ENCODE measurements around the gene C1RL. TPM values are rescaled to one million over a fixed set of nuclear protein-coding genes. Genes with fewer than 3 reads are reported as not detected.
"Not testable (repeated sequence)": the region's sequence is repeated elsewhere in the genome, so short reads cannot be mapped to it uniquely, and the experiment has no call there.

C1RL gene
- total RNA-seq, 1 donor from 2014 or later = 122 TPM

- no peak overlapping the region for H3K27ac ChIP-seq
- H3K4me1 ChIP-seq = peaks cover 27% of the 10 kb centered on the region
- H3K36me3 ChIP-seq = no peaks in the 10 kb centered on the region
- DNase-seq (ENCODE audit: extremely low spot score in 2 of 2) = no peak
- H3K27me3 ChIP-seq = no peaks in the 10 kb centered on the region
- intact Hi-C loops (cut with DNase I) = loop anchor here (5.0 kb wide), 1 partner anchor 165 kb away; no protein-coding TSS in a partner anchor
- TF ChIP-seq POLR2A (IDR thresholded peaks at IDR 0.05) = no peak
- TF ChIP-seq, protein P1, sequence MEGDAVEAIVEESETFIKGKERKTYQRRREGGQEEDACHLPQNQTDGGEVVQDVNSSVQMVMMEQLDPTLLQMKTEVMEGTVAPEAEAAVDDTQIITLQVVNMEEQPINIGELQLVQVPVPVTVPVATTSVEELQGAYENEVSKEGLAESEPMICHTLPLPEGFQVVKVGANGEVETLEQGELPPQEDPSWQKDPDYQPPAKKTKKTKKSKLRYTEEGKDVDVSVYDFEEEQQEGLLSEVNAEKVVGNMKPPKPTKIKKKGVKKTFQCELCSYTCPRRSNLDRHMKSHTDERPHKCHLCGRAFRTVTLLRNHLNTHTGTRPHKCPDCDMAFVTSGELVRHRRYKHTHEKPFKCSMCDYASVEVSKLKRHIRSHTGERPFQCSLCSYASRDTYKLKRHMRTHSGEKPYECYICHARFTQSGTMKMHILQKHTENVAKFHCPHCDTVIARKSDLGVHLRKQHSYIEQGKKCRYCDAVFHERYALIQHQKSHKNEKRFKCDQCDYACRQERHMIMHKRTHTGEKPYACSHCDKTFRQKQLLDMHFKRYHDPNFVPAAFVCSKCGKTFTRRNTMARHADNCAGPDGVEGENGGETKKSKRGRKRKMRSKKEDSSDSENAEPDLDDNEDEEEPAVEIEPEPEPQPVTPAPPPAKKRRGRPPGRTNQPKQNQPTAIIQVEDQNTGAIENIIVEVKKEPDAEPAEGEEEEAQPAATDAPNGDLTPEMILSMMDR (IDR thresholded peaks at IDR 0.05) = no peak
- no peak for TF ChIP-seq POLR2AphosphoS5 (IDR thresholded peaks at IDR 0.05; ENCODE audit: insufficient read depth in 1 of 2, low read depth in 1 of 2)
- no peak overlapping the region for H3K4me3 ChIP-seq
- H3K9me3 ChIP-seq = no peaks in the 10 kb centered on the region
Measured at GRCh38 chr12:7112041-7112440, 3.0 kb upstream of the C1RL start.

DNA sequence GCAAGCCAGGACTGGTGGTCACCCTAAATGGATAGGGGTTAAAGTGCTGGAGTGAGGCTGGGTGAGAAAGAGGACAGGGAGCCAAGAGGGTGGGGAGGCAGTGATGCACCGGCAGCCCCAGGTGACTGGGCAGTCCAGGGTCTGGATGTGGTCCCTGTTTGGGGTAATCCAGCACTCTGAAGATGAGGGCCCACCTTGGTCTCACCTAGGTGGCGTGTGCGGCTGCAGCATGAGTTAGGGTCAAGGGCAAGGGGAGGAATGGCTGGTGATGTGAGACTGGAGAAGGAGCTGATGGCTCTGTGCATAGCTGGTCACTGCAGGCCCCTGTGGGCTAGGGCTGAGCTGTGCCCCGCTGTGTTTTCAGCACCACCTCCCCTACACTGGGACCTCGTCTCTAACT lies 1.6 kb upstream of the C1RL start:
- TF ChIP-seq POLR2AphosphoS5 (IDR thresholded peaks at IDR 0.05; ENCODE audit: insufficient read depth in 1 of 2, low read depth in 1 of 2) (no peak), POLR2A (IDR thresholded peaks at IDR 0.05) (no peak)
- TF ChIP-seq, protein P1 (IDR thresholded peaks at IDR 0.05) = no peak
- Histone ChIP-seq H3K27ac (peak overlapping the region; percentile 96), H3K4me1 (peaks cover 36% of the 10 kb centered on the region), H3K4me3 (no peak overlapping the region), H3K27me3 (no peaks in the 10 kb centered on the region), H3K9me3 (no peaks in the 10 kb centered on the region), H3K36me3 (peaks cover 0 to 6% of the 10 kb centered on the region in 2 donors)
- intact Hi-C loops (cut with DNase I) = loop anchor here (5.0 kb wide), 1 partner anchor 163 kb away; no protein-coding TSS in a partner anchor
- no peak for DNase-seq (ENCODE audit: extremely low spot score in 2 of 2)

- no peak for DNase-seq (ENCODE audit: extremely low spot score in 2 of 2)
- Histone ChIP-seq H3K27me3 (no peaks in the 10 kb centered on the region), H3K4me1 (peaks cover 36% of the 10 kb centered on the region), H3K4me3 (peak overlapping the region in 1 of 2 donors; percentile 50), H3K9me3 (no peaks in the 10 kb centered on the region), H3K36me3 (peaks cover 0 to 6% of the 10 kb centered on the region in 2 donors), H3K27ac (peak overlapping the region; percentile 96)
- TF ChIP-seq POLR2A (IDR thresholded peaks at IDR 0.05) = no peak
- no peak for TF ChIP-seq POLR2AphosphoS5 (IDR thresholded peaks at IDR 0.05; ENCODE audit: insufficient read depth in 1 of 2, low read depth in 1 of 2)
- TF ChIP-seq, protein P1 (IDR thresholded peaks at IDR 0.05) = no peak
- intact Hi-C loops (cut with DNase I) = loop anchor here (2.0 kb wide), 1 partner anchor 49 kb away; the partner anchor contains the start of gene C1S
Measured at GRCh38 chr12:7109572-7109920, 532 bp upstream of the C1RL start.

GRCh38 chr12:7108003-7108795 lies 815 bp downstream of the C1RL start:
- peak in 1 of 2 donors; percentile 39 for TF ChIP-seq POLR2A (IDR thresholded peaks at IDR 0.05)
- TF ChIP-seq POLR2AphosphoS5 (IDR thresholded peaks at IDR 0.05; ENCODE audit: insufficient read depth in 1 of 2, low read depth in 1 of 2) = peak; percentile 17 to 67
- TF ChIP-seq, protein P1 (IDR thresholded peaks at IDR 0.05) = peak in 1 of 3 experiments; percentile 19
- Histone ChIP-seq H3K4me3 (peak overlapping the region; percentile 50 to 62), H3K27me3 (no peaks in the 10 kb centered on the region), H3K36me3 (peaks cover 0 to 10% of the 10 kb centered on the region in 2 donors), H3K27ac (peak overlapping the region; percentile 96), H3K4me1 (peaks cover 30% of the 10 kb centered on the region), H3K9me3 (no peaks in the 10 kb centered on the region)
- intact Hi-C loops (cut with DNase I) = loop anchor here (2.0 kb wide), 1 partner anchor 47 kb away; the partner anchor contains the start of gene C1S
- no peak for DNase-seq (ENCODE audit: extremely low spot score in 2 of 2)

- intact Hi-C loops (cut with DNase I) = loop anchor here (2.0 kb wide), 1 partner anchor 47 kb away; the partner anchor contains the start of gene C1S
- no peaks in the 10 kb centered on the region for H3K27me3 ChIP-seq
- peak overlapping the region; percentile 50 to 62 for H3K4me3 ChIP-seq
- H3K27ac ChIP-seq = peak overlapping the region; percentile 96
- H3K4me1 ChIP-seq = peaks cover 26% of the 10 kb centered on the region
- TF ChIP-seq POLR2A (IDR thresholded peaks at IDR 0.05) = no peak
- peak in 1 of 2 donors; percentile 23 for TF ChIP-seq POLR2AphosphoS5 (IDR thresholded peaks at IDR 0.05; ENCODE audit: insufficient read depth in 1 of 2, low read depth in 1 of 2)
- peaks cover 0 to 10% of the 10 kb centered on the region in 2 donors for H3K36me3 ChIP-seq
- no peaks in the 10 kb centered on the region for H3K9me3 ChIP-seq
- no peak for DNase-seq (ENCODE audit: extremely low spot score in 2 of 2)
Measured at GRCh38 chr12:7107636-7108002, 1.4 kb downstream of the C1RL start.

DNA sequence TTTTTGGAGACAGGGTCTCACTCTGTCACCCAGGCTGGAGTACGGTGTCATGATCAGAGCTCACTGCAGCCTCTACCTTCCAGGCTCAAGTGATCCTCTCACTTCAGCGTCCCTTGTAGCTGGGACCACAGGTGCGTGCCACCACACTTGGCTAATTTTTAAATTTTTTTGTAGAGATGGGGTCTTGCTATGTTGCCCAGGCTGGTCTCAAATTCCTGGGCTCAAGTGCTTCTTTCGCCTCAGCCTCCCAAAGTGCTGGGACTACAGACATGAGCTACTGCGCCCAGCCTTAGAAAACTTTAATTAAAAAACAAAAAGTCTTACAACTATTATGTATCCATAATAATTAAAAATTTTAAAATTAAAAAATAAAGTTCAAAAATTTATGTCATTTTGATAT lies 1.8 kb downstream of the C1RL start:
- intact Hi-C loops (cut with DNase I); H3K4me3 ChIP-seq; H3K9me3 ChIP-seq; DNase-seq (ENCODE audit: extremely low spot score in 2 of 2); H3K27me3 ChIP-seq: not testable (repeated sequence)
- Histone ChIP-seq H3K36me3 (peaks cover 0 to 10% of the 10 kb centered on the region in 2 donors), H3K4me1 (peaks cover 26% of the 10 kb centered on the region), H3K27ac (peak overlapping the region; percentile 96)

All from vagina (tissue), 2 donors.